Esophagus squamous epithelium (tissue), 5 donors: ENCODE data around the gene PHF3. TPM values are rescaled to one million over a fixed set of nuclear protein-coding genes. Genes with fewer than 3 reads are reported as not detected.

Experiments used
- DNase-seq: peaks from one replicate; lab custom pipeline; 2025; lab: John Stamatoyannopoulos, UW
- H3K27ac ChIP-seq, 4 donors: fragments of 200-600 bp; sonication (generic); one replicate each; pipeline ENCODE4 v1.5.1; 2016 to 2019; ENCODE audit warnings: mild to moderate bottlenecking in 1 of 4
- H3K27me3 ChIP-seq, 4 donors: fragments of 200-600 bp; sonication (generic); 1 replicate in 3 of 4; 2 replicates in 1 of 4; pipeline versions ENCODE4 v1.5.1 to v1.6.0; 2017 to 2021; ENCODE audit warnings: antibody characterized with exemption in 1 of 4
- H3K36me3 ChIP-seq, 3 donors: fragments of 200-600 bp; sonication (generic); one replicate each; pipeline ENCODE4 v1.5.1; 2016 to 2019
- H3K4me1 ChIP-seq, 3 donors: fragments of 200-600 bp; sonication (generic); one replicate each; pipeline ENCODE4 v1.5.1; 2017 to 2019
- H3K4me3 ChIP-seq, 4 donors: fragments of 200-600 bp; sonication (generic); 1 replicate in 3 of 4; 2 replicates in 1 of 4; pipeline ENCODE4 v1.5.1; 2016 to 2019; ENCODE audit warnings: mild to moderate bottlenecking in 2 of 4, moderate library complexity in 1 of 4
- H3K9me3 ChIP-seq, 3 donors: fragments of 200-600 bp; sonication (generic); one replicate each; pipeline ENCODE4 v1.5.1; 2016 to 2019
- POLR2A ChIP-seq, 4 donors: fragments of 450-650 bp; IDR thresholded peaks; one replicate each; pipeline ENCODE4 v1.6.1; 2017; ENCODE audit warnings: antibody characterized with exemption in 4 of 4, mild to moderate bottlenecking in 4 of 4, moderate library complexity in 3 of 4
- WGBS, 2 donors: methylation state at CpG; one replicate each; pipeline ENCODE4 v1.1.5; 2018; 5-methylcytosine and 5-hydroxymethylcytosine counted together
- intact Hi-C: fragments of 100-400 bp; cut with DNase I; formaldehyde crosslinking; loops from one replicate; pipeline ENCODE4 v1.15.0; 2022
- total RNA-seq, 4 donors: library from RNA; depleted of rRNA; stranded (reverse); fragments of >200 nt; gene quantifications; one replicate each; pipeline ENCODE4 v1.1.0, GENCODE V29; 2016
- TF ChIP-seq, protein P1 (sequence below), 6 experiments: fragments of 450-650 bp in 4 of 6; fragments of 200-600 bp in 2 of 6; sonication (generic) in 2 of 6; IDR thresholded peaks; one replicate each; pipeline ENCODE4 v1.5.1; 2016 to 2019; ENCODE audit warnings: antibody characterized with exemption in 6 of 6, mild to moderate bottlenecking in 4 of 6, moderate library complexity in 4 of 6
- donor health status: DM: yes; HTN: yes; CAD: no.

PHF3 gene
- total RNA-seq, 4 donors from 2014 or later, result 17.6 to 53.2 (median 26.7) TPM

DNA sequence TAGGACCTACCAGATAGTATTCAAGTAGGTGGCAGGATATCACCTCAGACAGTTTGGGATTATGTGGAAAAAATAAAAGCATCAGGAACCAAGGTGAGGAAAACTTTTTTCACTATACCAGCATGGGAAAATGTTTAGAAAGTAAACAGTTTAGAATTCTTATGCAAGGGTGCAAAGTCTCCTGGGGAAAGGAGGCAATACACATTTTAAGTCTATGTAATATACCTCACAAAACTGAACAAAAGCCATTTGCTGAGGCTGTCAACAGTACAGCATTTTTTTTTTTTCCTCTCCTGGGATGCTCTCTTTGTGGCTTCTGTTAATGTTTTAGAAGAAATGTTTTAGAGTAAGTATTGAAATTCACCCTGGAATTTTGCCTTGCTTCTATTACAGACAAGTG, 73.5 kb downstream of the PHF3 start:
- intact Hi-C loops, result no loop called here
- no peak for TF ChIP-seq POLR2A (IDR thresholded peaks at IDR 0.05)
- TF ChIP-seq, protein P1, sequence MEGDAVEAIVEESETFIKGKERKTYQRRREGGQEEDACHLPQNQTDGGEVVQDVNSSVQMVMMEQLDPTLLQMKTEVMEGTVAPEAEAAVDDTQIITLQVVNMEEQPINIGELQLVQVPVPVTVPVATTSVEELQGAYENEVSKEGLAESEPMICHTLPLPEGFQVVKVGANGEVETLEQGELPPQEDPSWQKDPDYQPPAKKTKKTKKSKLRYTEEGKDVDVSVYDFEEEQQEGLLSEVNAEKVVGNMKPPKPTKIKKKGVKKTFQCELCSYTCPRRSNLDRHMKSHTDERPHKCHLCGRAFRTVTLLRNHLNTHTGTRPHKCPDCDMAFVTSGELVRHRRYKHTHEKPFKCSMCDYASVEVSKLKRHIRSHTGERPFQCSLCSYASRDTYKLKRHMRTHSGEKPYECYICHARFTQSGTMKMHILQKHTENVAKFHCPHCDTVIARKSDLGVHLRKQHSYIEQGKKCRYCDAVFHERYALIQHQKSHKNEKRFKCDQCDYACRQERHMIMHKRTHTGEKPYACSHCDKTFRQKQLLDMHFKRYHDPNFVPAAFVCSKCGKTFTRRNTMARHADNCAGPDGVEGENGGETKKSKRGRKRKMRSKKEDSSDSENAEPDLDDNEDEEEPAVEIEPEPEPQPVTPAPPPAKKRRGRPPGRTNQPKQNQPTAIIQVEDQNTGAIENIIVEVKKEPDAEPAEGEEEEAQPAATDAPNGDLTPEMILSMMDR (IDR thresholded peaks at IDR 0.05), result no peak
- Histone ChIP-seq H3K36me3 (peaks cover 4 to 98% (median 14%) of the 10 kb centered on the region in 3 donors), H3K27me3 (no peaks in the 10 kb centered on the region), H3K9me3 (no peaks in the 10 kb centered on the region), H3K27ac (no peak overlapping the region), H3K4me3 (no peak overlapping the region), H3K4me1 (no peaks in the 10 kb centered on the region)
- DNase-seq, result no peak

DNA sequence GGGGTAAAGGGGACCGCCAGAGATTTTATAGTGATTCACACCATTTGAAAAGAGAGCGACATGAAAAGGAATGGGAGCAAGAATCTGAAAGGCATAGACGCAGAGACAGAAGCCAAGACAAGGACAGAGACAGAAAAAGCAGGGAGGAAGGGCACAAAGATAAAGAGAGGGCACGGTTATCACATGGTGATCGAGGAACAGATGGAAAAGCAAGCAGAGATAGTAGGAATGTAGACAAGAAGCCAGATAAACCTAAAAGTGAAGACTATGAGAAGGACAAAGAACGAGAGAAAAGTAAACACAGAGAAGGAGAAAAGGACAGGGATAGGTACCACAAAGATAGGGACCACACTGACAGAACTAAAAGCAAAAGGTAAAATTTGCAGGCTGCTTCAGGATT, 77.7 kb downstream of the PHF3 start:
- WGBS, 2 donors, result 96% methylated on average over 6 of the region's 6 CpGs
- DNase-seq, result no peak
- intact Hi-C loops, result no loop called here
- Histone ChIP-seq H3K9me3 (no peaks in the 10 kb centered on the region), H3K27me3 (no peaks in the 10 kb centered on the region), H3K36me3 (peaks cover 4 to 68% (median 14%) of the 10 kb centered on the region in 3 donors), H3K4me3 (no peak overlapping the region), H3K27ac (no peak overlapping the region), H3K4me1 (no peaks in the 10 kb centered on the region)
- TF ChIP-seq POLR2A (IDR thresholded peaks at IDR 0.05), result no peak
- TF ChIP-seq, protein P1 (IDR thresholded peaks at IDR 0.05), result no peak

DNA sequence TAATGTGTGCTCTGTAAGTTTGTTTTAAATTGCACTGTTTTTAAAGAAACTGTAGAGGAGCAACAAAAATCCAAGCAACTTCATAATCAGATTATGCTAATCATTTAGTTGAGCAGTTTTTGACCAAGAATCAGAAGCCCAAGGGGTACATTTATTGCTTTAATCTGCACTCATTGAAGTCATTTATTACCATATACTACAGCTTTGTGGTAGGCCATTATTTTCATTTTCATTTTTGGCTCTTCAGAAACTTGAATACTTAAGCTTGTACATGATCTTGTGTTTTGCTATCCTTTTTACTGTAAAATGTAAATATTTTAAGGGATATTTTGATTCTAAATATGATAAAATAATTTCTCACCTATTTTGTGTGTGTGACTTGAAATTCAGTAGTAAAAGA, 78.5 kb downstream of the PHF3 start:
- Histone ChIP-seq H3K27ac (no peak overlapping the region), H3K9me3 (no peaks in the 10 kb centered on the region), H3K4me3 (no peak overlapping the region), H3K27me3 (no peaks in the 10 kb centered on the region), H3K4me1 (no peaks in the 10 kb centered on the region), H3K36me3 (peaks cover 4 to 61% (median 14%) of the 10 kb centered on the region in 3 donors)
- DNase-seq, result no peak
- intact Hi-C loops, result no loop called here
- no peak for TF ChIP-seq POLR2A (IDR thresholded peaks at IDR 0.05)
- TF ChIP-seq, protein P1 (IDR thresholded peaks at IDR 0.05), result no peak

DNA sequence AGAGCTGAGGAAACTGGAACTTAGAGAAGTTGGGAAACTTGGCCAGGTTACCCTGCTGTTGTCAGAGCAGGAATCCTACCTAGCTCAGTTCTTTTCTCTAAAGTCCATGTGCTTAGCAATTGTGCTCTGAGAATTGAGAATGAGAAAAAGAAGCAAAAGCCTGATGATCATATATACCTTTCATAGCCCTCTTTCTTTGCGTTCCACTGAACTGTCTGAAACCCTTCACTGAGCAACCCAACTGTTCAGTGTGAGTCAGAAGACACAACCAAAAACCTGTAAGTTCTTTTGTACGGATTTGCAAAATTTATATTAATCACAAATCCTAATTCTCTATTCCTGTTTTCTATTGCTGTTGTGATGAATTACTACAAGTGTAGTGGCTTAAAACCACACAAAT, 80.6 kb downstream of the PHF3 start:
- no peak overlapping the region for H3K27ac ChIP-seq
- WGBS, 2 donors, result 90 to 97% methylated on average over 2 of the region's 2 CpGs
- no peak overlapping the region for H3K4me3 ChIP-seq
- no peaks in the 10 kb centered on the region for H3K4me1 ChIP-seq
- no peaks in the 10 kb centered on the region for H3K27me3 ChIP-seq
- H3K9me3 ChIP-seq, result no peaks in the 10 kb centered on the region
- peaks cover 0 to 40% (median 14%) of the 10 kb centered on the region in 3 donors for H3K36me3 ChIP-seq
- DNase-seq, result no peak
- TF ChIP-seq, protein P1 (IDR thresholded peaks at IDR 0.05), result no peak
- no peak for TF ChIP-seq POLR2A (IDR thresholded peaks at IDR 0.05)
- intact Hi-C loops, result no loop called here

DNA sequence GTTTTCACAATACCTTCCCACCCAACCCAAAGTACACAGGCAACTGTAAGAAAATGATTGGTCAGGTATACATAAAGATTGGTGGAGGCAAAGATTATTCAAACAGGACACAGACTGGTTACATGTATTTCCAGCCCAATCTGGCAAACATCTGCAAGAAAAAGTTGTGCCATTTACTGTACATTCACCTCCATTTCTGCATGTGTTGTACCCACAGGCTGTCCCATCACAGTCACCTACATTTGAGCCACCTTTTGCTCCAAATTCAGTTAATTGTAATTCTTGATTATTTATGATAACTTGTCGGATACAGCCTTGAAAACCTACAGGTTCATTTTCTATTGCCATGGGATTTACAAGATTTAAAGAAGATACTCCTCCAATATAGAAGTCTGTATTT, 85.6 kb downstream of the PHF3 start:
- 90 to 100% methylated on average over 1 of the region's 1 CpG for WGBS, 2 donors
- DNase-seq, result no peak
- H3K27ac ChIP-seq, result no peak overlapping the region
- H3K4me3 ChIP-seq, result no peak overlapping the region
- intact Hi-C loops, result no loop called here
- H3K36me3 ChIP-seq, result peaks cover 0 to 3% (median 0%) of the 10 kb centered on the region in 3 donors
- H3K27me3 ChIP-seq, result no peaks in the 10 kb centered on the region
- H3K4me1 ChIP-seq, result no peaks in the 10 kb centered on the region
- no peaks in the 10 kb centered on the region for H3K9me3 ChIP-seq
- TF ChIP-seq, protein P1 (IDR thresholded peaks at IDR 0.05), result no peak
- TF ChIP-seq POLR2A (IDR thresholded peaks at IDR 0.05), result no peak
